IPS-20b (cell line): Measurements from ENCODE around the gene CATSPERB.
"Not testable (repeated sequence)": the region's sequence is repeated elsewhere in the genome, so short reads cannot be mapped to it uniquely, and the experiment has no call there.

Experiments
- H3K27ac ChIP-seq: one replicate; pipeline ENCODE4 v1.5.1; 2013; ENCODE audit warnings: low read length
- H3K27me3 ChIP-seq: 2 replicates; pipeline ENCODE4 v1.6.1; 2013; ENCODE audit warnings: mild to moderate bottlenecking, low read length, inconsistent platforms; ENCODE audit not compliant: insufficient read depth
- H3K36me3 ChIP-seq: 2 replicates; pipeline ENCODE4 v1.6.1; 2013; ENCODE audit warnings: low read depth, mild to moderate bottlenecking, inconsistent platforms, low read length, moderate library complexity; ENCODE audit not compliant: insufficient read depth
- H3K4me1 ChIP-seq: 2 replicates; pipeline ENCODE4 v1.6.1; 2013; ENCODE audit warnings: mild to moderate bottlenecking, control low read depth, inconsistent platforms, low read length, moderate library complexity; ENCODE audit not compliant: insufficient read depth
- H3K4me3 ChIP-seq: 2 replicates; pipeline ENCODE4 v1.5.1; 2013; ENCODE audit warnings: mild to moderate bottlenecking, low read length, inconsistent platforms
- H3K9ac ChIP-seq: 2 replicates; pipeline ENCODE4 v1.6.1; 2013; ENCODE audit warnings: low read depth, mild to moderate bottlenecking, inconsistent platforms, low read length, moderate library complexity
- H3K9me3 ChIP-seq: 2 replicates; pipeline ENCODE4 v1.6.1; 2013; ENCODE audit warnings: mild to moderate bottlenecking, low read depth, low read length, inconsistent platforms; ENCODE audit not compliant: insufficient read depth

Gene CATSPERB

GRCh38 chr14:91750634-91751198, 18.8 kb upstream of the CATSPERB start:
- H3K9ac ChIP-seq: no peak overlapping the region
- H3K27ac ChIP-seq: no peak overlapping the region
- H3K36me3 ChIP-seq: no peaks in the 10 kb centered on the region
- H3K4me3 ChIP-seq: no peak overlapping the region
- peaks cover 10% of the 10 kb centered on the region; the same call in 1 of the 2 replicates for H3K4me1 ChIP-seq
- no peaks in the 10 kb centered on the region for H3K9me3 ChIP-seq
- no peaks in the 10 kb centered on the region for H3K27me3 ChIP-seq

- H3K36me3 ChIP-seq: no peaks in the 10 kb centered on the region
- no peak overlapping the region for H3K4me3 ChIP-seq
- H3K27ac ChIP-seq: no peak overlapping the region
- no peaks in the 10 kb centered on the region for H3K27me3 ChIP-seq
- H3K9ac ChIP-seq: no peak overlapping the region
- H3K9me3 ChIP-seq: no peaks in the 10 kb centered on the region
- peaks cover 10% of the 10 kb centered on the region; the same call in 1 of the 2 replicates for H3K4me1 ChIP-seq
These were observed 18.0 kb upstream of the CATSPERB start for GRCh38 chr14:91749868-91750267.

GRCh38 chr14:91748049-91748448, 16.2 kb upstream of the CATSPERB start:
- H3K9me3 ChIP-seq: no peaks in the 10 kb centered on the region
- H3K27ac ChIP-seq: no peak overlapping the region
- H3K27me3 ChIP-seq: no peaks in the 10 kb centered on the region
- H3K4me1 ChIP-seq: no peaks in the 10 kb centered on the region; the same call in 1 of the 2 replicates
- H3K4me3 ChIP-seq: no peak overlapping the region
- no peaks in the 10 kb centered on the region for H3K36me3 ChIP-seq
- H3K9ac ChIP-seq: no peak overlapping the region

GRCh38 chr14:91745344-91745743, 13.5 kb upstream of the CATSPERB start:
- Histone ChIP-seq H3K9ac (no peak overlapping the region), H3K9me3 (no peaks in the 10 kb centered on the region), H3K27me3 (no peaks in the 10 kb centered on the region), H3K36me3 (no peaks in the 10 kb centered on the region), H3K27ac (no peak overlapping the region), H3K4me3 (no peak overlapping the region), H3K4me1 (no peaks in the 10 kb centered on the region)

- Histone ChIP-seq H3K36me3 (no peaks in the 10 kb centered on the region), H3K27me3 (no peaks in the 10 kb centered on the region), H3K27ac (no peak overlapping the region), H3K4me3 (no peak overlapping the region), H3K4me1 (no peaks in the 10 kb centered on the region), H3K9me3 (no peaks in the 10 kb centered on the region), H3K9ac (no peak overlapping the region)
These were observed 12.2 kb upstream of the CATSPERB start for GRCh38 chr14:91744068-91744480.

- Histone ChIP-seq H3K27ac (no peak overlapping the region), H3K9ac (no peak overlapping the region), H3K4me1 (no peaks in the 10 kb centered on the region), H3K4me3 (no peak overlapping the region), H3K27me3 (no peaks in the 10 kb centered on the region), H3K36me3 (no peaks in the 10 kb centered on the region), H3K9me3 (no peaks in the 10 kb centered on the region)
These were observed 11.4 kb upstream of the CATSPERB start for GRCh38 chr14:91743305-91743653.

GRCh38 chr14:91742621-91743304, 10.9 kb upstream of the CATSPERB start:
- Histone ChIP-seq H3K27me3 (no peaks in the 10 kb centered on the region), H3K9ac (no peak overlapping the region), H3K4me3 (no peak overlapping the region), H3K4me1 (no peaks in the 10 kb centered on the region), H3K36me3 (no peaks in the 10 kb centered on the region), H3K9me3 (no peaks in the 10 kb centered on the region), H3K27ac (no peak overlapping the region)

GRCh38 chr14:91739867-91740266, 8.0 kb upstream of the CATSPERB start:
- not testable (repeated sequence) for H3K27me3 ChIP-seq, H3K4me3 ChIP-seq, H3K36me3 ChIP-seq, H3K9me3 ChIP-seq, H3K9ac ChIP-seq, H3K4me1 ChIP-seq, H3K27ac ChIP-seq

DNA sequence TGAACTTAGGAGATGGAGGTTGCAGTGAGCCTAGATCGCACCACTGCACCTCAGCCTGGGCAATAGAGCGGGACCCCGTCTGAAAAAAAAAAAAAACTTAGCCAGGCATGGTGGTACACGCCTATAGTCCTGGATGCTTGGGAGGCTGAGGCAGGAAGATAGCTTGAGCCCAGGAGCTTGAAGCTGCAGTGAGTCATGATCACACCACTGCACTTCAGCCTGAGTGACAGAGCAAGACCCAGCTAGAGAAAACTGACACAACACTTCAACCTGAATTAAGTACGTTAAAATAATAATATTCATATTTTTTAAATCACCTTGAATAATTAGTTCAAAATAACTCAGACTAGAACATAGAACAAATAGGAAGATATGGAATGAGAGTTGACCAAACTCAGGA, 5.7 kb upstream of the CATSPERB start:
- H3K4me1 ChIP-seq: no peaks in the 10 kb centered on the region
- H3K9me3 ChIP-seq: no peaks in the 10 kb centered on the region
- H3K36me3 ChIP-seq: no peaks in the 10 kb centered on the region
- H3K9ac ChIP-seq: no peak overlapping the region
- no peak overlapping the region for H3K4me3 ChIP-seq
- no peaks in the 10 kb centered on the region for H3K27me3 ChIP-seq
- no peak overlapping the region for H3K27ac ChIP-seq

- H3K4me1 ChIP-seq: no peaks in the 10 kb centered on the region
- no peaks in the 10 kb centered on the region for H3K9me3 ChIP-seq
- no peak overlapping the region for H3K27ac ChIP-seq
- H3K9ac ChIP-seq: no peak overlapping the region
- no peaks in the 10 kb centered on the region for H3K27me3 ChIP-seq
- H3K36me3 ChIP-seq: no peaks in the 10 kb centered on the region
- no peak overlapping the region for H3K4me3 ChIP-seq
These were observed 1.1 kb upstream of the CATSPERB start for GRCh38 chr14:91732859-91733477.

DNA sequence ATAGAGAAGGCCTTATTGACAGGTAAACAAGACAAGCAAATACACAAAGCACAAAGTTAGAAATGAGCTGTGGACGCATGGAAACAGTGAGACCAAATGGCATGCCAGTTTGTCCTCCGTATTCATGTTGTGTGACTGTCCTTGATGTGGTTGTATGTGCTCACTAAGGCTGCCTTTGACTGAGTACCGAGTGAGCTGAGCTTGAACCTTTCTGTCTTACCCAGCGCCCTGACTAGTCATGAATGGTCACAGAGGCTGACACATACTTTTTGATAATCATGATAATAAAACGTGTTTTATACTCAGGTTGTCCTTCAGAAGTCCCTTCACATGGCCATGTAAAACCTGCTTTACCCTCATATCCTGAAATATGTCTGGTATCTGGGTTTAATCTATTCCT, 553 bp upstream of the CATSPERB start:
- Histone ChIP-seq H3K27me3 (no peaks in the 10 kb centered on the region), H3K36me3 (no peaks in the 10 kb centered on the region), H3K9me3 (no peaks in the 10 kb centered on the region), H3K4me3 (no peak overlapping the region), H3K9ac (no peak overlapping the region), H3K27ac (no peak overlapping the region), H3K4me1 (no peaks in the 10 kb centered on the region)

- Histone ChIP-seq H3K4me3 (no peak overlapping the region), H3K36me3 (no peaks in the 10 kb centered on the region), H3K27me3 (no peaks in the 10 kb centered on the region), H3K4me1 (no peaks in the 10 kb centered on the region), H3K9ac (no peak overlapping the region), H3K9me3 (no peaks in the 10 kb centered on the region), H3K27ac (no peak overlapping the region)
These were observed 868 bp downstream of the CATSPERB start for GRCh38 chr14:91731018-91731417.
